ENCODE data around the gene TLE2.
A peak's percentile ranks its signal among the peaks of the same experiment; 100 is the strongest.
"Not testable (repeated sequence)": the region's sequence is repeated elsewhere in the genome, so short reads cannot be mapped to it uniquely, and the experiment has no call there.

Gene TLE2

DNA sequence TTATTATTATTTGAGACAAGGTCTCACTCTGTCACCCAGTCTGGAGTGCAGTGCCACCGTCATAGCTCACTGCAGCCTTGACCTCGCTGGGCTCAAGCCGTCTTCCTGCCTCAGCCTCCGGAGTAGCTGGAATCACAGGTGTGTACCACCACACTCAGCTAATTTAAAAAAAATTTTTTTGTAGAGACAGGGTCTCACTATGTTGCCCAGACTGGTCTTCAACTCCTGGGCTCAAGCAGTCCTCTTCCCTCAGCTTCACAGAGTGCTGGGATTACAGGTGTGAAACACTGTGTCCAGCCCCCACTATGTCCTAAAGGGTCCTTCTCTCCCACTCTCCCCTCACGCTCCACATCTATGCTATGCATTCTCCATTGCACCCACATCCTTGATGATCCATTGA, 9.1 kb upstream of the TLE2 start:
- DNase-seq = no peak

DNA sequence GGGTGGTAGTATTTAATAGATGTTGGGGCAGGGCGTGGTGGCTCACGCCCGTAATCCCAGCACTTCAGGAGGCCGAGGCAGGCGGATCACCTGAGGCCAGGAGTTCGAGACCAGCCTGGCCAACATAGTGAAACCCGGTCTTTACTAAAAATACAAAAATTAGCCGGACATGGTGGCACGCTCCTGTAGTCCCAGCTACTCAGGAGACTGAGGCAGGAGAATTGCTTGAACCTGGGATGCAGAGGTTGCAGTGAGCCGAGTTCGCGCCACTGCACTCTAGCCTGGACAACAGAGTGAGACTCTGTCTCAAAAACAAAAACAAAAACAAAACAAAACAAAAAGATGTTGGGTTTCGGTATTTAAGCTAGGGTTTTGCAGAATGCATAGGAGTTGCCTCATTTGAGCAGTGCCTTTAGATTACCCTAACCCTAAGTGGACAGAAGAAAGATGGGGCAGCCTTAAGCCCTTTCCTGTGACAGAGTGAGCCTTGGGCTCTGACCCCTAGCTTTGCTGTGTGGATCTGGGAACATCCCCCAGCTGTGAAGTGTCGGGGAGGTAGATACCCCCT, 8.0 kb upstream of the TLE2 start:
- not testable (repeated sequence) for DNase-seq

DNA sequence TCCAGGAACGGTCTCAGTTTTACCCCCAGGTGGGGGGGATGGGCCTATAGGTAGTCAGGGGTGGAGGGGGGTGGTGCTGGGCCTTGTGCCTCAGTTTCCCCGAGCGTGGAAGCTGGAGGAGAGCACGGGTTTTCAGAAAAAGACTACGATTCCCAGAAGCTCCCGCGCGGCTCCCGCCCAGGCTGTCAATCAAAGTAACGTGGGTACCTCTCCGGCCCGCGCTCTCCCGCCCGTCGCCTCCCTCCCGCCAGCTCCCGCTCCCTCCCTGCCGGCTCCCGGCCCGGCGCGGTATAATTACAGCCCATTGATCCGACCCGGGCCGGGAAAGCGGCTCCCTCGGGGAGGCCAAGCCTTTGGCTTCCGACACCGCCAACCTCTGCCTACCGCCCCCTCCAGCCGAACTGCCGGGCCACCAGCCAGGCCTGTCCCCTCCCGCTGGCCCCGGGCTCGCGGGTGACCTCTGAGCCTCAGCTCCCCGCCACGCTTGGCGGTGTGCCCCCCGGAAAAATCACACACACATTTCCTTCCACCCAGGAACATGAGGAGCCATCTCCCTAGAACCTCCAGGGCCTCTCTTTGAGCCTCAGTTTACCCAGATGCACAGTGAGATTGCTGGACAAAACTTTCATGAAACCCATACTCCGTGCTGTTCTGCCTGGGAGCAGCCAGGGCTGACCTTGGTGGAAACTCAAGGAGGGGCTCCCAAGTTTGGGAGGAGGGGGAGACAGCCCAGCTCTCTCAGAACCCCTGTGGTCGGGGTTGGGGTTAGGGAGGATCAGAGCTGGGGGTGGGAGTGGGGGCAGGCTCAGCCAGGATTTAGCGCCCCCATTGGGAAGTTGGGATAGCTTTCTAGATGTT, 7.3 kb upstream of the TLE2 start:
- peak; percentile 51 to 97 (median 91) for DNase-seq

DNA sequence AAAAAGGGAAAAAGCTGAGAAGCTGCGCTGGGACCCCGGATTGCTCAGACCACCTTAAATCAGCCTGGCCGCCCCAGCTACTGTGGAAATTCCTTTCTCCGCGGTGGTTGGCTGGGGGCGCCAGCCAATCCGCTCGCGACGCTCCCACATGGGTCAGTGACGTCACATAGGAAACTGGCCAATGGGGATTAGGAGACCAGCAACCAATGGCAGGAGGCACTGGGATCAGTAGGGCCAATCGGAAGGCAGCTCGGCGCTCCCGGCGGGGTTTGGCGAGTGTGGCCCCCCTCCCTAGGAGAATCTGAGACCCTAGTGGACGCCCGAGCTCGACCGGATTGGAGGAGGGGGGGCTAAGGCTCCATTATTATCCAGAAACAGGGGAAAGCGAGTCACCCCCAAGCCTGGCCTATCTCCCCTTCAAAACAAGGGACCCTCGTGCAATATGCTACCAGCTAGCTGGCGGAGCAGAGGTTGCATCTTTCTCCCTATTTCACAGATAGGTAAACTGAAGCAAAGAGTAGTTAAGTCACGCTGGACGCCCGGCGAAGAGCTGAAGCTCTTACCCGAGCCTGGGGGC, 6.5 kb upstream of the TLE2 start:
- peak; percentile 51 to 99 (median 93) for DNase-seq

DNA sequence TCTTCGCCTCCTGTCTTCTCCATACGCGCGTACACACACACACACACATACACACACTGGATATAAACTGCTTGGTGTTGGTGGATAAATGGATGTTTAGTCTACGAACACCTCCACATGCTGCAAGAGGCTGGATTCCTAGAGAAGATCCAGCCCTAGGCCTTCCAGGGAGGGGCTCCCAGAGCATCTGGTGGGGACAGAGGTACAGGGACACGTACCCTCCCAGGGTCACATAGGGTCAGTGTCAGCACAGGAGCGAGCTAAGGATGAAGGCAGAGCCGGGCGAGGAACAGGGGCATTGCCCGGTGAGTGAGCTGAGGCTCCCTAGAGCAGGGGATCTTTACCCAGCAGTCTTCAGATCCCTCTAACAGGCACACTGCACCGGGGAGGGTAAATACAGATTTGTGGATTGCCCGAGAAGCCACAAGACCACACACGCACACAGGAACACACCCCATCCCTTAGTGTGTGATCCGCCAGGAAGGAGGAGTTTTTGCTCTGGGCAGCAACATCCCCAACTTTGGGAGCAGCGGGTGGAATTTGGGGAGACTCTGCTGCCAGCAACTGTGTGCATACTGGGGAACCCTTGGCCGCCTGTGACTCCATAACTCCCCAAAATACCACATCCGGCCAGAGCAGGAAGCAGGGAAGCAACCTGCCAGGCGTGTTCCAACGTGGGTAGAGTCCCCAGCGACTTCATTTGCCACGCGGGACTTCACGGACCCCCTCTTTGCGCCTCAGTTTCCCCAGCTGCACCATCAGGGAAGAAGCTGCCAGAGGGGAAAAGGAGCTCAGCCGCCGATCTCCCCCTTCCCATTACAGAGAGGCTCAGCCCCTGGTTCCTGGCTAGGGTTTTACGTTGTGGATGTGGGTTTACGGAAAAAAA, 5.8 kb upstream of the TLE2 start:
- DNase-seq = peak in 6 of 51 donors; percentile 20 to 56 (median 43)

DNA sequence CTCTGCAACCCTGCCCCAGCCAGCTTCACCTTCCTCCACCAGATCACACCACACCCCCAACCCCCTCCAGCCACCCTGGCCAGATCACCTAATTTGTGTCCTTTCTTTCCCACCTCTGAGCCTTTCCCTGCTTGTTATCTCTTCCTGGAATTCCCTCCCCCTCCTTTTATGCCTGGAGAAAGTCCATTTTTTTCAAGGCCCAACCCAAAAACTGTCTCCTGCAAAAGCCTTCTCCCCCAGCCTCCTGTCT, 5.3 kb upstream of the TLE2 start:
- DNase-seq = no peak

DNA sequence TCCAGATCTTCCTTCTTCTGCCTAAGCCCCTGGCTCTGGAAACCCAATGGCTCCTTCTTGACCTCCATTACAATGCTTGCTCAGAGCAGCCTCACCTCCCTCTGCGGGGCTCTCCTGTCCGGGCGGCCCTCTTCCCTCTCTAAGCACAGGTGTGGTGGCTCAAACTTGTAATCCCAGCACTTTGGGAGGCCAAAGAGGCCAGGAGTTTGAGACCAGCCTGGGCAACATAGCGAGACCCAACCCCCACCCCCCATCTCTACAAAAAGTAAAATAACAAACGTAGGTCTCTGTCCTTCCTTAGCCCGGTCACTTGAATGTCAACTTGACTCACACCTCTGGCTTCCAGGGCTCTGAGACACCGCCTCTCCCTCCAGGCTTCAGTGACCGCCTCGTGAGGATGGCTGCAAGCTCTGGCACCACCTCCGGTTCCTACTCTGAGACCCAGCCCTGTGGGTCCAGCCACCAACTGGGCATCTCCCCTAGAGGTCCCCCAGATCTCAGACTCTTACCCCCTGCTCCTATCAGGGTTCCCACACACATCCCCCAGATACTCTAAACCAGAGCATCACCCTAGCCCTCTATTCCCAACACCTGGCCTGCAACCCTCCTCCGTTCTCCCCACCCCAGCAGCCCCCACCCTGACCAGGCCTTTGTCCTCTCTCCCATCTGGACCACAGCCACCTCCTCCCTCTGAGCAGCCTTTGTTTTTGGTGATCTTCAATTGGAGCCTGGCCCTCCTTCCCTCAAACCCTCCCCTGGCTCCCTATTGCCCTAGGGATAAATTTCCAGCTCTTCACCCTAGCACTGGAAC, 4.7 kb upstream of the TLE2 start:
- peak in 7 of 51 donors; percentile 7 to 33 (median 16) for DNase-seq

DNA sequence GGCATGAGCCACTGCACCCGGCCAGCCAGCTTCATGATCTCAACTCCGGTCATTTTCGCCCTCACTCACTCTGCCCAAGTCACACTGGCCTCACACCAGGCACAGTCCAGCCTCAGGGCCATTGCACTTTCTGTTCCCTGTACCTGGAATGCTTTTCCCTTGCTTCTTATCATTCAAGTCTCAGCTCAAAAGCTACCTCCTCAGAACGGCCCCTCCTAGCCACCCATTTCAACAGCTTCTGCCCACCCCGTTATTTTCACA, 2.5 kb upstream of the TLE2 start:
- DNase-seq = no peak

DNA sequence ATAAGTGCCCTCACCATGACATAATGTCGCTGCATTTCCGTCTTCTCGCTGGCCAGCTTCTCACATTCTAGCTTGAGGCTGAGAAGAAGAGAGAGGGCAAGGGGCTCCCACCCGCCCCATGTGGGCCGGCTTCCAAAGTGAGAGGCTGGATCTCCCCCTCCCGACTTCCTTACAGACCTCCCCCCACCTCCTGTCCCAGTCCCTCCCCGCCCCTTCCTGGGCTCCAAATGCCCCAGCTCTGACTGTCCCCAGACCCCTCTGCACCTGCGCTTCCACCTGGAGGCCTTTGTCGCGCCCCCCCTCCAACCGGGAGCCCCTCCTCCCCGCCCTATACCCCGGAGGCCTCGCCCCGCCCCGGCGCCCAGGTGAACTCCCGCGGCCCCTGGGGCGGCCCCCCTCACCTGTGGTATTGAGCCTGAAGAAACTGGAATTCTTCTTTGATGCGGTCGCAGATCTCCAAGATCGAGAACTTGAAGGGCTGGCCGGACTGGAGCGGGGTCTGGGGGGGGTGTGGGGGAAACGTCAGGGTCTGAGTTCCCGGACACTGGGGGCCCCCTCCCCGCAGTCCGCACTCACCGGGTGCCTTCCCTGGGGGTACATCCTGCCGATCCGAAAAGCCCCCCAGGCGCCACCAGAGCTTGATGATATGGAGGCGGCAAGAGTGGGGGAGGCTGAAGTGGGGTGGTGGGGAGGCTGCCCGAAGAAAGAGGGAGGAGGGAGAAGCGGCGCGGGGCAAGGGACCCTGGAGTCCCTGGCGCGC, 595 bp downstream of the TLE2 start:
- DNase-seq = no peak

DNA sequence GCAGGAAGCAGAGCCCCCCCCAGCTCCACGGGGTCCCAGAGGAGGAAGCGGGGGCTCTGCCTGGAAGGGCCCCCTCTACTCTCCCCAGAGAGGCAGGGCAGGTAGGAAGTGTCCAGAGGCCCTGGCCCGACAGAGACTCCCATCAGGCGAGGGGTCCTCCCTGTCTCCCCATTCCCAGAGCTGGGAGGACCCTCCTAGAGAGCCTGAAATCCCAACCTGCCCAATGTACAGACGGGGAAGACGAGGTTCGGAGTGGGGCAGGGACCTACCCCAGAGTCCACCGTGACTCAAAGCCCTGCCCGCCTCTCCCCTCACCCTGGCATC, 1.1 kb downstream of the TLE2 start:
- no peak for DNase-seq

DNA sequence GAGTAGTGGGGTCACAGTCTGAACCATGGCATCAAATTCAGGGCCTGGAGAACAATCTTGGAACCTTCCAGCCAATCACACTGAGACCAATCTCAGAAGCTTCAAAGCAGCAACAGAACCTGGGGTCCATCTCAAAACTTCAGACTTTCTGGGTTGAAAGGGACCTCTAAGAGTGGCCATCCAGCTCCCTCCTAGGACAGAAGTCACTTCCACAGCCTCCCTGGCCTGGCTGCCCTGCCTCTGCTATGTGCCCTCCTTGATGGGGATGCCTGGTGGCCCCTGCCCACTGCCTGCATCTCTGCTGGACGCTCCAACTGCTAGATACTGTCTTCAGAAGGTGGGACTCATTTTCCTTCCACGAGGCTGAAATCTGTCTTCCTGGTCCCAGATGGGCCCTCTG, 1.8 kb downstream of the TLE2 start:
- DNase-seq = no peak

DNA sequence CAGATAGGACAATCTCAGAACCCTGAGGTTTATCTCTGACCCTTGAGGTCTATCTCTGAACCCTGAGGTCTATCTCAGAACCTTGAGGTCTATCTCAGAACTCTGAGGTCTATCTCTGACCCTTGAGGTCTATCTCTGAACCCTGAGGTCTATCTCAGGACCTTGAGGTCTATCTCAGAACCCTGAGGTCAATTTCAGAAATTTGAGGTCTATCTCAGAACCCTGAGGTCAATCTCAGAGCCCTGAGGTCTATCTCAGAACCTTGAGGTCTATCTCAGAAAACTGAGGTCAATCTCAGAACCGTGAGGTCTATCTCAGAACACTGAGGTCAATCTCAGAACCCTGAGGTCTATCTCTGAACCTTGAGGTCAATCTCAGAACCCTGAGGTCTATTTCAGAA, 2.3 kb downstream of the TLE2 start:
- DNase-seq = no peak

DNA sequence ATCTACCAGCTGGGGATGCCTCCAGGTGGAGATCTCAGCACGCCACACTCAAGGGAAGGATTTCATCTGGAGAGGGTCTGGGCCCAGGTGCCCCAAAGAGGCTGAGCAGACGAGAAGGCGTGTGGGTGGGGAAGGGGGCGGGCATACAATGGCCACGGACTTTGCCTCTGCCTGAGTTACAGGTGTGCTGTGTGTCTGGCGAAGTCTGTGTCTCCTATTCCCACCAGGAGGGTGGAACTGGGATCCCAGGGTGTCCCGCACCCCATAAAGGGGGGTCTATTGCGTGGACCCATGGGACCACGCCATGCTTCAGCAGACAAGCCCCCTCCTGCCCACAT, 3.6 kb downstream of the TLE2 start:
- DNase-seq = no peak

DNA sequence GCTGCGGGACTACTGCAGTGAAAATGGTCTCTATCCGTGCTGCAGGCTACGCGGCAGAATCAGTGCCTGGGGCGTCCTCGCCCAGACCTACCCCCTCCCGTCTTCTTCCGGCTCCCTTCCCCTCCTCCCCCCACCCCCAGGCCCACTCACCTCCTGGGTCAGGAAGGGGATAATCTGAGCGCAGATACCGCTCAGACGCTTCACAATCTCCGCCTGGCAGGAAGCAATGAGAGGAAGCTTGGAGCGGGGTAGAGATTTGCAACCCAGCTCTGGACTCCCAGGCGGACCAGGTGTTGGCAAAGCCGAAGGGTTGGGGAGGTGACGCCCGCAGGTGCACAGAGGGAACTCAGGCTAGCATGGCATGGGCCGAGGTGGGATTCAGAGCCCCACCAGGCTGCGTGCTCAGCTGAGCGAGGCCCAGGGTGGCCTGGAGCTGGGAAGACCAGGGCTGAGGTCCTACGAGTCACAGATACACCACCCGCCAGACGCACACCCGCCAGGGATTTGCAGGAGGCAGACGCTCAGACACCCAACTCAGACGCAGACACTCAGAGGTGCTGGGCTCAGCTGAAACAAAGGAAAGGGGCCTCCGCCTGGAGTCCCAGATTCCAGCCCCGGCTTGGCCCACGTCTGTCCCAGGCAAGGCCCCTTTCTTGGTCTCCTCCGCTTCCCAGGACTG, 4.1 kb downstream of the TLE2 start:
- no peak for DNase-seq

DNA sequence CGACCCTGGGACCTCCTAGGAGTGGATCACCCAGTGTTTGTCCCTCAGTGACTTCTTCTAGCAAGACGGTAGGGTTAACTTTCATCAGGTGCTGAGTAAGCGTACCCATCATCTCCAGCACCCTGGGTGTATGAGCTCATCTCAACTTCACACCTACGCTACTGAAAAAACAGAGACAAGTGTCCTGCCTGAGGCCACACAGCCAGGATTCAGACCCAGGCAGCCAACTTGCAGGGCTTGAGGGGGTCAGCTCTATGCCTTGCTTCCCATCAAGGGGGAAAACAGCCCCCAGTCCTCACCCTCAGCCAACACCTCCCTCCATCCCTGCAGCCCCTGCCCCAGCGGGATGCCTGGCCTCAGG, 4.6 kb downstream of the TLE2 start:
- DNase-seq = no peak

DNA sequence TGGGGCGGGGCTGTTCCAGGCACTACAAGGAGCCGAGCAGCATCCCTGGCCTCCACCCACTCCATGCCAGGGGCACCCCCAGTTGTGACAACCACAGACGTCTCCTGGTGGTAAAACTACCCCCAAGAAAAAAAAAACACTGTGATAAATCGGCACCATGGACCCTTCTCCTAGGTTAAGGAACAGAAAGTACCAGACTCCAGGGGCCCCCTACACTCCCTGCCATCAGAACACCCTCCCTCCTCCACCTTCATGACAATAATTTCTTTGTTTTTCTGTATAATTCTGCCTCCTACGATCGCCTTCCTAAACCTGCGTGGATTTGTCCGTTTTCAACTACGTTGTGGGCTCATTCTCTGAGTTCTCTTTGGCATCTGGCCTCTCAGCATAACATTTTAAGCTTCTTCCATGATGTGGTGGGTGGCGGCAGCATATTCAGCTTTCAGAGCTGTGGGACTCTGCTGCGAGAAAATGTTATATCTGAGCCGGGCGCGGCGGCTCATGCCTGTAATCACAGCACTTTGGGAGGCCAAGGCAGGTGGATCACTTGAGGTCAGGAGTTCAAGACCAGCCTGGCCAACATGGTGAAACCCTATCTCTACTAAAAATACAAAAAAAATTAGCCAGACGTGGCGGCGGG, 8.6 kb downstream of the TLE2 start:
- peak in 3 of 51 donors; percentile 8 to 79 (median 41) for DNase-seq

DNA sequence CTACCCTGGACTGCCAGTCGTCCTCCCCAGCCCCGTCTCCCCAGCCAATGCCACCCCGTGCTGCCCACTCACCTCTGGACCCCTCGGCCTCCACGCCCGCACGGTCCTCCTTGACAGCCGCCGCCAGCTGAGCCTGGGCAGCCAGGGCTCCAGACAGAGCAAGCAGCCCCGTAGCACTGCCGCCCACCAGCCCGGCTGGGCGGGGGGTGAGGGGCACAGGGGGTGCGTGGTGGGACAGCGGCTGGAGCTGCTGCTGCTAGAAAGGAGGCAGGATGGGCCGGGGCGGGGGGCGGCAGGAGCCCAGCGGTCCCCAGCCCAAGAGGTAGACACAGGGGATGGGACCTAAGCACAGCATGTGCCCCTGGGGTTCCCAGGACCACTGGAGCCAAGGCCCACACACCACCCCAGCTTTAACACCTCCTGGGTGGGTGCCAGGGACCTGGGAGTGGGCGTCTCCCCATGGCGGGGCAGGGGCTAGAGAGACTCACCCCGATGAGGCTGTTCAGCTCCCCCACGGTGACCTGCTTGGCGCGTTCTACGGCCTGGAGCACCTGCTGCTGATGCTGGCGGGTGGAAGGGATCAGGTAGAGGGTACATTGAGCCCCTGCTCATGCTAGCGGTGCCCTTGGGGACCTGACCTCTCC, 9.7 kb downstream of the TLE2 start:
- no peak for DNase-seq

DNA sequence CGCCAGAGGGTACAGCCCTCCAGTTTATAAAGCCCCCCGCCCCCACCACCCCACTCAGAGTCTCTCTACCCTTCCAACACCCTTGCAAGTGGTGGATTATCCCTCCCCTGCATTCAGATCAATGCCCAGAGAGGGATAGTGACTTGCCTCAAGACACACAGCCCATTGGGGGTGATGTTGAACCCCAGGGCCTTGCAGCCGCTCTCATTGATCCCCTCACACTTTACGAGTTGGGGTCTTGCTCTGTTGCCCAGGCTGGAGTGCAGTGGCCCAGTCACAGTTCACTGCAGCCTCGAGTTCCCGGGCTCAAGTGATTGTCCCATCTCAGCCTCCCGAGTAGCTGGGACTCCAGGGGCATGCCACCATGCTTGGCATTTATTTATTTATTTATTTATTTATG, 11.2 kb downstream of the TLE2 start:
- no peak for DNase-seq

Measured in hypothalamus (tissue), 51 donors.